ENCODE measurements around the gene GSG1.

The GSG1 gene

GRCh38 chr12:13103391-13104033 lies at the start of gene GSG1:
TSS of gene GSG1 (minus strand) at chr12:13103667. CDS start at chr12:13103512, 155 bp downstream.
- DNase-seq (ENCODE audit: low read depth in 2 of 2): no peak

- no peak for DNase-seq (ENCODE audit: low read depth in 2 of 2)
Observed at GRCh38 chr12:13153180-13153579, 49.7 kb upstream of the GSG1 start.

GRCh38 chr12:13152756-13153155 lies 49.3 kb upstream of the GSG1 start:
- DNase-seq (ENCODE audit: low read depth in 2 of 2): no peak

GRCh38 chr12:13152281-13152680 lies 48.8 kb upstream of the GSG1 start:
- no peak for DNase-seq (ENCODE audit: low read depth in 2 of 2)

GRCh38 chr12:13149411-13149810 lies 45.9 kb upstream of the GSG1 start:
- DNase-seq (ENCODE audit: low read depth in 2 of 2): no peak

- DNase-seq (ENCODE audit: low read depth in 2 of 2): no peak
Observed at GRCh38 chr12:13148485-13148847, 45.0 kb upstream of the GSG1 start.

GRCh38 chr12:13147688-13148484 lies 44.4 kb upstream of the GSG1 start:
- no peak for DNase-seq (ENCODE audit: low read depth in 2 of 2)

GRCh38 chr12:13146336-13146938 lies 43.0 kb upstream of the GSG1 start:
- DNase-seq (ENCODE audit: low read depth in 2 of 2): no peak

GRCh38 chr12:13144266-13144828 lies 40.9 kb upstream of the GSG1 start:
- DNase-seq (ENCODE audit: low read depth in 2 of 2): no peak

- DNase-seq (ENCODE audit: low read depth in 2 of 2): no peak
Observed at GRCh38 chr12:13142747-13143146, 39.3 kb upstream of the GSG1 start.

- DNase-seq (ENCODE audit: low read depth in 2 of 2): no peak
Observed at GRCh38 chr12:13141686-13142085, 38.2 kb upstream of the GSG1 start.

- DNase-seq (ENCODE audit: low read depth in 2 of 2): no peak
Observed at GRCh38 chr12:13135371-13136178, 32.1 kb upstream of the GSG1 start.

- DNase-seq (ENCODE audit: low read depth in 2 of 2): no peak
Observed at GRCh38 chr12:13133886-13134285, 30.4 kb upstream of the GSG1 start.

- DNase-seq (ENCODE audit: low read depth in 2 of 2): no peak
Observed at GRCh38 chr12:13130981-13131380, 27.5 kb upstream of the GSG1 start.

- DNase-seq (ENCODE audit: low read depth in 2 of 2): no peak
Observed at GRCh38 chr12:13128291-13128965, 25.0 kb upstream of the GSG1 start.

- no peak for DNase-seq (ENCODE audit: low read depth in 2 of 2)
Observed at GRCh38 chr12:13127444-13127843, 24.0 kb upstream of the GSG1 start.

- DNase-seq (ENCODE audit: low read depth in 2 of 2): no peak
Observed at GRCh38 chr12:13126494-13126893, 23.0 kb upstream of the GSG1 start.

GRCh38 chr12:13125996-13126395 lies 22.5 kb upstream of the GSG1 start:
- no peak for DNase-seq (ENCODE audit: low read depth in 2 of 2)

GRCh38 chr12:13124656-13125505 lies 21.4 kb upstream of the GSG1 start:
- no peak for DNase-seq (ENCODE audit: low read depth in 2 of 2)

GRCh38 chr12:13121568-13121967 lies 18.1 kb upstream of the GSG1 start:
- DNase-seq (ENCODE audit: low read depth in 2 of 2): no peak
